ENCODE data around the gene CCDC88A. TPM values are rescaled to one million over a fixed set of nuclear protein-coding genes. Genes with fewer than 3 reads are reported as not detected.
A peak's percentile ranks its signal among the peaks of the same experiment; 100 is the strongest.

Gene CCDC88A
- total RNA-seq, 1 donor from 2014 or later, result 400 TPM

DNA sequence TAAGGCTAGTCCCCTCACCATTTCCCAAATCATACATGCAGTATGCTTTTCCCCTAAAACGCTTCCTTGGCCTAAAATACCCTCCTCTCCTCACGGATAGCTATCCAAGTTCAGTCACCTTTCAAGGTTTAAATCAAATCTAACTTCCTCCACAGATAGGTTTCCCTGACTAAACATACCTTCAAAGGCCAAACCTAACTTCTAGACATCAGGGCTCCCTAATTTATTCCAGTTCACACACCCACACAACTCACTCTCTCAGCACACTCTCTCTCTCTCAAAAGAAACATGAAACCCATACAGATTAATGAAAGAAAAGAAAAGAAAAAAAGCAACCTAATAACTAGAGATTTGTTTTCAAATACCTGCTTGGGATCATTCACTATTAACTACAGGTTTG, 14.5 kb downstream of the CCDC88A start:
- Mint-ChIP-seq H3K36me3 (ENCODE audit: unreplicated experiment) (no peaks in the 10 kb centered on the region), H3K27ac (ENCODE audit: unreplicated experiment) (no peak overlapping the region), H3K9me3 (ENCODE audit: unreplicated experiment) (no peaks in the 10 kb centered on the region), H3K27me3 (ENCODE audit: unreplicated experiment) (peaks cover 2% of the 10 kb centered on the region), H3K4me3 (ENCODE audit: unreplicated experiment) (no peak overlapping the region), H3K4me1 (ENCODE audit: low read depth, unreplicated experiment) (peaks cover 4% of the 10 kb centered on the region)
- TF ChIP-seq, protein P1, sequence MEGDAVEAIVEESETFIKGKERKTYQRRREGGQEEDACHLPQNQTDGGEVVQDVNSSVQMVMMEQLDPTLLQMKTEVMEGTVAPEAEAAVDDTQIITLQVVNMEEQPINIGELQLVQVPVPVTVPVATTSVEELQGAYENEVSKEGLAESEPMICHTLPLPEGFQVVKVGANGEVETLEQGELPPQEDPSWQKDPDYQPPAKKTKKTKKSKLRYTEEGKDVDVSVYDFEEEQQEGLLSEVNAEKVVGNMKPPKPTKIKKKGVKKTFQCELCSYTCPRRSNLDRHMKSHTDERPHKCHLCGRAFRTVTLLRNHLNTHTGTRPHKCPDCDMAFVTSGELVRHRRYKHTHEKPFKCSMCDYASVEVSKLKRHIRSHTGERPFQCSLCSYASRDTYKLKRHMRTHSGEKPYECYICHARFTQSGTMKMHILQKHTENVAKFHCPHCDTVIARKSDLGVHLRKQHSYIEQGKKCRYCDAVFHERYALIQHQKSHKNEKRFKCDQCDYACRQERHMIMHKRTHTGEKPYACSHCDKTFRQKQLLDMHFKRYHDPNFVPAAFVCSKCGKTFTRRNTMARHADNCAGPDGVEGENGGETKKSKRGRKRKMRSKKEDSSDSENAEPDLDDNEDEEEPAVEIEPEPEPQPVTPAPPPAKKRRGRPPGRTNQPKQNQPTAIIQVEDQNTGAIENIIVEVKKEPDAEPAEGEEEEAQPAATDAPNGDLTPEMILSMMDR (IDR thresholded peaks at IDR 0.05; ENCODE audit: partially characterized antibody, unreplicated experiment), result no peak
- DNase-seq, result no peak

DNA sequence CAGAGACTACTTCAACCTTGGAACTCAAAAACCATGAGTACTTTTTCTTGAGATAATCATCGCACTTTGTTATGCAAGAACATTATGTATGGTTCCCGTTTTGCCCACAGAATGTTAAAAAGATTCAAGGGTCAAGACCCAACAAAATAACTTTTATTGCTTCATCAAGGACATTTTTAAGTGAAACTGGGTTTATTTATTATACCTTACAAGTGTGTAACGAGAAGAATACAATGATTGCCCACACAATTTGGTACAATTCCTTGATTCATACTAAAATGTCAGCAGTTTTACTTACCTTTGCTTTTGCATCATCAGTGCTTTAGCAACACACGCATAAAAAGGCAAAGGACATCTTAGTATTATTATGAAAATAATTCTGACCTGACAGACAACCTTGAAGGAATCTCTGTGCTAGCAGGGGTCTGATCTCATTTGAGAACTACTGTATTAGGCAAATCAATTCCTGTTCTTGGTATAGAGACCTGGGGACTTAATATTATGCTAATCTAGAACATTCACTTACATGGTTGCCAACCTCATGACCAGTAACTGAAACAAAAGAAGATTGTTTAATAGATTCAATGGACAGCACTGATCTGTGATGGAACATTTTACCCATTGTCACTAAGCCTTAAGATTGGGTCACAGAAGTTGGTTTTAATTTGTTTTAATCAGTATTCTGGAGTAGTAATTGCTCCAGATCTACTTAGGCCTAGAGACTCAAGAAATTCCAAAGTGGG, 16.2 kb downstream of the CCDC88A start:
- no peaks in the 10 kb centered on the region for H3K36me3 Mint-ChIP-seq (ENCODE audit: unreplicated experiment)
- TF ChIP-seq, protein P1 (IDR thresholded peaks at IDR 0.05; ENCODE audit: partially characterized antibody, unreplicated experiment), result no peak
- no peaks in the 10 kb centered on the region for H3K27me3 Mint-ChIP-seq (ENCODE audit: unreplicated experiment)
- no peaks in the 10 kb centered on the region for H3K9me3 Mint-ChIP-seq (ENCODE audit: unreplicated experiment)
- H3K4me3 Mint-ChIP-seq (ENCODE audit: unreplicated experiment), result no peak overlapping the region
- no peak overlapping the region for H3K27ac Mint-ChIP-seq (ENCODE audit: unreplicated experiment)
- no peak for DNase-seq
- H3K4me1 Mint-ChIP-seq (ENCODE audit: low read depth, unreplicated experiment), result no peaks in the 10 kb centered on the region

DNA sequence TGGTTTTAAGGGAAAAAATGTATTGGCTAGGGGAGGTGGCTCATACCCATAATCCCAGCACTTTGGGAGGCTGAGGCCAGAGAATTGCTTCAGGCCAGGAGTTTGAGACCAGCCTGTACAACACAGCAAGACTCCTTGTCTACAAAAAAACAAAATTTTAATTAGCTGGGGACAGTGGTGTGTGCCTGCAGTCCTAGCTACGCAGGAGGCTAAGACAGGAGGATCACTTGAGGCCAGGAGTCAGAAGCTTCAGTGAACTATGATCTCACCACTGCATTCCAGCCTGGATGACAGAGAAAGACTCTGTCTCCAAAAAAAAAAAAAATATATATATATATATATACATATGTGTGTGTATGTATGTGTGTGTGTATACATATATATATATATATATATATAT, 18.5 kb downstream of the CCDC88A start:
- H3K36me3 Mint-ChIP-seq (ENCODE audit: unreplicated experiment), result peaks cover 3% of the 10 kb centered on the region
- H3K27ac Mint-ChIP-seq (ENCODE audit: unreplicated experiment), result no peak overlapping the region
- H3K4me3 Mint-ChIP-seq (ENCODE audit: unreplicated experiment), result no peak overlapping the region
- TF ChIP-seq, protein P1 (IDR thresholded peaks at IDR 0.05; ENCODE audit: partially characterized antibody, unreplicated experiment), result no peak
- no peaks in the 10 kb centered on the region for H3K9me3 Mint-ChIP-seq (ENCODE audit: unreplicated experiment)
- no peak for DNase-seq
- H3K4me1 Mint-ChIP-seq (ENCODE audit: low read depth, unreplicated experiment), result peaks cover 2% of the 10 kb centered on the region
- peaks cover 2% of the 10 kb centered on the region for H3K27me3 Mint-ChIP-seq (ENCODE audit: unreplicated experiment)

- no peak for DNase-seq
- peaks cover 2% of the 10 kb centered on the region for H3K27me3 Mint-ChIP-seq (ENCODE audit: unreplicated experiment)
- no peak overlapping the region for H3K27ac Mint-ChIP-seq (ENCODE audit: unreplicated experiment)
- peaks cover 3% of the 10 kb centered on the region for H3K36me3 Mint-ChIP-seq (ENCODE audit: unreplicated experiment)
- H3K4me3 Mint-ChIP-seq (ENCODE audit: unreplicated experiment), result peak overlapping the region; percentile 20
- TF ChIP-seq, protein P1 (IDR thresholded peaks at IDR 0.05; ENCODE audit: partially characterized antibody, unreplicated experiment), result no peak
- no peaks in the 10 kb centered on the region for H3K9me3 Mint-ChIP-seq (ENCODE audit: unreplicated experiment)
- H3K4me1 Mint-ChIP-seq (ENCODE audit: low read depth, unreplicated experiment), result peaks cover 2% of the 10 kb centered on the region
Observed at GRCh38 chr2:55400332-55400731, 19.3 kb downstream of the CCDC88A start.

- Mint-ChIP-seq H3K9me3 (ENCODE audit: unreplicated experiment) (no peaks in the 10 kb centered on the region), H3K27ac (ENCODE audit: unreplicated experiment) (no peak overlapping the region), H3K4me3 (ENCODE audit: unreplicated experiment) (no peak overlapping the region), H3K27me3 (ENCODE audit: unreplicated experiment) (peaks cover 4% of the 10 kb centered on the region), H3K4me1 (ENCODE audit: low read depth, unreplicated experiment) (peaks cover 5% of the 10 kb centered on the region), H3K36me3 (ENCODE audit: unreplicated experiment) (peaks cover 7% of the 10 kb centered on the region)
- no peak for DNase-seq
- TF ChIP-seq, protein P1 (IDR thresholded peaks at IDR 0.05; ENCODE audit: partially characterized antibody, unreplicated experiment), result no peak
Observed at GRCh38 chr2:55399815-55400214, 19.8 kb downstream of the CCDC88A start.
